ENCODE data around the gene LRP11.

LRP11 gene

GRCh38 chr6:149910721-149911151 lies 46.6 kb upstream of the LRP11 start (continued):
- no peak for TF ChIP-seq ZNF513 (tag by site-specific recombination; IDR thresholded peaks at IDR 0.05)
- no peak for TF ChIP-seq SALL2 (tag by site-specific recombination; IDR thresholded peaks at IDR 0.05; ENCODE audit: borderline replicate concordance)
- TF ChIP-seq ZNF843 (tag by site-specific recombination; IDR thresholded peaks at IDR 0.05) = no peak
- no peak for TF ChIP-seq ZNF707 (tag by site-specific recombination; IDR thresholded peaks at IDR 0.05)
- no peak for TF ChIP-seq KLF17 (tag by site-specific recombination; IDR thresholded peaks at IDR 0.05)

GRCh38 chr6:149909701-149910470 lies 45.7 kb upstream of the LRP11 start:
- CTCF ChIA-PET = interaction anchor here (0.7 kb wide), 1 partner anchor 14 kb away, joined by 4 read pairs; no protein-coding TSS in a partner anchor
- H3K27ac ChIP-seq (ENCODE audit: extremely low read depth, low read depth, low read length) = no peak overlapping the region
- no peaks in the 10 kb centered on the region for H3K4me1 ChIP-seq (ENCODE audit: control insufficient read depth, insufficient read depth, low read length)
- no peaks in the 10 kb centered on the region for H3K36me3 ChIP-seq (ENCODE audit: control insufficient read depth in 2 of 2, insufficient read depth in 1 of 2, low read length in 2 of 2)
- POLR2A ChIA-PET = no interaction called here
- no peaks in the 10 kb centered on the region for H3K9me3 ChIP-seq (ENCODE audit: control insufficient read depth, insufficient read depth, low read depth, low read length)
- TF ChIP-seq REPIN1 (tag by site-specific recombination; IDR thresholded peaks at IDR 0.05; ENCODE audit: low read depth) = no peak
- no peak for TF ChIP-seq ZNF138 (tag by site-specific recombination; IDR thresholded peaks at IDR 0.05; ENCODE audit: borderline replicate concordance)
- TF ChIP-seq ZNF394 (tag by site-specific recombination; IDR thresholded peaks at IDR 0.05; ENCODE audit: borderline replicate concordance) = no peak
- no peak for TF ChIP-seq ZNF24 (tag by site-specific recombination; IDR thresholded peaks at IDR 0.05)
- TF ChIP-seq ZFP41 (tag by site-specific recombination; IDR thresholded peaks at IDR 0.05; ENCODE audit: borderline replicate concordance) = no peak
- no peak for TF ChIP-seq ZEB2 (tag by site-specific recombination; IDR thresholded peaks at IDR 0.05)
- TF ChIP-seq, protein P1, sequence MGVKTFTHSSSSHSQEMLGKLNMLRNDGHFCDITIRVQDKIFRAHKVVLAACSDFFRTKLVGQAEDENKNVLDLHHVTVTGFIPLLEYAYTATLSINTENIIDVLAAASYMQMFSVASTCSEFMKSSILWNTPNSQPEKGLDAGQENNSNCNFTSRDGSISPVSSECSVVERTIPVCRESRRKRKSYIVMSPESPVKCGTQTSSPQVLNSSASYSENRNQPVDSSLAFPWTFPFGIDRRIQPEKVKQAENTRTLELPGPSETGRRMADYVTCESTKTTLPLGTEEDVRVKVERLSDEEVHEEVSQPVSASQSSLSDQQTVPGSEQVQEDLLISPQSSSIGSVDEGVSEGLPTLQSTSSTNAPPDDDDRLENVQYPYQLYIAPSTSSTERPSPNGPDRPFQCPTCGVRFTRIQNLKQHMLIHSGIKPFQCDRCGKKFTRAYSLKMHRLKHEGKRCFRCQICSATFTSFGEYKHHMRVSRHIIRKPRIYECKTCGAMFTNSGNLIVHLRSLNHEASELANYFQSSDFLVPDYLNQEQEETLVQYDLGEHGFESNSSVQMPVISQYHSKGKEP (tag by site-specific recombination; IDR thresholded peaks at IDR 0.05) = no peak
- no peak for TF ChIP-seq SP7 (tag by site-specific recombination; IDR thresholded peaks at IDR 0.05)
- no peak for TF ChIP-seq GFI1B (tag by site-specific recombination; IDR thresholded peaks at IDR 0.05)
- TF ChIP-seq ZNF202 (tag by site-specific recombination; IDR thresholded peaks at IDR 0.05; ENCODE audit: borderline replicate concordance) = no peak
- no peak for TF ChIP-seq ZNF324 (tag by site-specific recombination; IDR thresholded peaks at IDR 0.05)
- no peak for TF ChIP-seq ZNF362 (tag by site-specific recombination; IDR thresholded peaks at IDR 0.05)
- no peak for TF ChIP-seq ZNF624 (tag by site-specific recombination; IDR thresholded peaks at IDR 0.05)
- no peak for TF ChIP-seq KLF17 (tag by site-specific recombination; IDR thresholded peaks at IDR 0.05)
- TF ChIP-seq OSR2 (tag by site-specific recombination; IDR thresholded peaks at IDR 0.05) = no peak
- TF ChIP-seq ZNF530 (tag by site-specific recombination; IDR thresholded peaks at IDR 0.05; ENCODE audit: low read depth) = no peak
- no peak for TF ChIP-seq ZNF391 (tag by site-specific recombination; IDR thresholded peaks at IDR 0.05; ENCODE audit: borderline replicate concordance, low read depth)
- TF ChIP-seq ZNF549 (tag by site-specific recombination; IDR thresholded peaks at IDR 0.05) = no peak
- H3K4me3 ChIP-seq (ENCODE audit: low read depth, low read length) = no peak overlapping the region

All from HEK293 (cell line).